Colonic mucosa (tissue), 4 donors: Measurements from ENCODE around the gene PEAK3. TPM values are rescaled to one million over a fixed set of nuclear protein-coding genes. Genes with fewer than 3 reads are reported as not detected.

Source experiments
- DNase-seq: peaks from one replicate; pipeline ENCODE4 v3.0.0-alpha.2; 2020
- H3K27ac ChIP-seq: fragments of 200-600 bp; one replicate; pipeline ENCODE4 v1.8.0; 2021
- H3K27me3 ChIP-seq: fragments of 200-600 bp; one replicate; pipeline ENCODE4 v1.8.0; 2021
- H3K36me3 ChIP-seq: fragments of 200-600 bp; one replicate; pipeline ENCODE4 v1.8.0; 2021
- H3K4me1 ChIP-seq: fragments of 200-600 bp; one replicate; pipeline ENCODE4 v1.8.0; 2021; ENCODE audit warnings: mild to moderate bottlenecking
- H3K4me3 ChIP-seq: fragments of 200-600 bp; one replicate; pipeline ENCODE4 v1.8.0; 2021
- H3K9ac ChIP-seq, 2 donors: one replicate each; pipeline ENCODE4 v1.7.0; 2013; ENCODE audit warnings: control low read depth in 2 of 2, low read depth in 2 of 2, low read length in 2 of 2
- H3K9me3 ChIP-seq: fragments of 200-600 bp; one replicate; pipeline ENCODE4 v1.8.0; 2021
- intact Hi-C: fragments of 100-400 bp; cut with DNase I; formaldehyde crosslinking; loops from one replicate; pipeline ENCODE4 v1.14.1; 2022
- total RNA-seq, 2 donors: library from RNA; stranded (reverse); fragmentation: NEBNext Ultra II Directional in 1 of 2; extraction: Animal tissue kit (Norgen Biotek cat#: 25700) in 1 of 2; gene quantifications; one replicate each; pipeline ENCODE4 v1.2.1, GENCODE V29; 2021
- TF ChIP-seq, protein P1 (sequence below): fragments of 200-600 bp; IDR thresholded peaks from one replicate; pipeline ENCODE4 v1.8.0; 2022; ENCODE audit warnings: antibody characterized with exemption, mild to moderate bottlenecking
- donor health status: healthy.
- donor health status: DM: no; HTN: no; CAD: no.
- donor health status: DM: no; HTN: no; CAD: no.

The PEAK3 gene
- total RNA-seq, 2 donors from 2014 or later = 0.29 to 0.72 TPM

DNA sequence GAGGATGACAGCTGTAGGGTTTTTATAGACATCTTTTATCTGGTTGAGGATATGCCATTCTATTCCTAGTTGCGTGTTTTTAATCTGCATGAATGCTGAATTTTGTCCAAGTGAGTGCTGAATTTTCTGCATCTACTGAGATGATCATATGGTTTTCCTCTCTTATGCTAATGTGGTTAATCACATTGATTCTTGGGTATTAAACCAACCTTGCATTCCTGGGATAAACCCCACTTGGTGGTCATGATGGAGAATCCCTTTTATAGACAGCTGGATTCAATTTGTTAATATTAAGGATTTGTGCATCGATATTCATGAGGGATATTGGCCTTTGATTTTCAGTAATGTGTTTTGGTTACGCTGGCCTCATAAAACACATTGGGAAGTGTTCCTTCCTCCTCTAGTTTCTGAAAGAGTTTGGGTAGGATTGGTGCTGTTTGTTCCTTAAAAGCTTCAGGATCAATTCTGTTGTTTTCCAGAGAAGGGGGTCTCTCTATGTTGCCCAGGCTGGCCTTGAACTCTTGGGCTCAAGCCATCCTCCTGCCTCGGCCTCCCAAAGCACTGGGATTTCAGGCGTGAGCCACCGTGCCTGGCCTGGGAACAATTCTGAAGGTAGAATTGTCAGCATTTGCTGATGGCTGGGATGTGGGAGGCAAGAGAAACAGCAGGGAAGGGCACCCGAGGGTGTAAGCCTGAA lies 33.3 kb upstream of the PEAK3 start:
- Histone ChIP-seq H3K9me3 (no peaks in the 10 kb centered on the region), H3K27ac (no peak overlapping the region), H3K4me3 (no peak overlapping the region), H3K4me1 (no peaks in the 10 kb centered on the region), H3K36me3 (no peaks in the 10 kb centered on the region), H3K9ac (no peak overlapping the region), H3K27me3 (peaks cover 8% of the 10 kb centered on the region)
- TF ChIP-seq, protein P1, sequence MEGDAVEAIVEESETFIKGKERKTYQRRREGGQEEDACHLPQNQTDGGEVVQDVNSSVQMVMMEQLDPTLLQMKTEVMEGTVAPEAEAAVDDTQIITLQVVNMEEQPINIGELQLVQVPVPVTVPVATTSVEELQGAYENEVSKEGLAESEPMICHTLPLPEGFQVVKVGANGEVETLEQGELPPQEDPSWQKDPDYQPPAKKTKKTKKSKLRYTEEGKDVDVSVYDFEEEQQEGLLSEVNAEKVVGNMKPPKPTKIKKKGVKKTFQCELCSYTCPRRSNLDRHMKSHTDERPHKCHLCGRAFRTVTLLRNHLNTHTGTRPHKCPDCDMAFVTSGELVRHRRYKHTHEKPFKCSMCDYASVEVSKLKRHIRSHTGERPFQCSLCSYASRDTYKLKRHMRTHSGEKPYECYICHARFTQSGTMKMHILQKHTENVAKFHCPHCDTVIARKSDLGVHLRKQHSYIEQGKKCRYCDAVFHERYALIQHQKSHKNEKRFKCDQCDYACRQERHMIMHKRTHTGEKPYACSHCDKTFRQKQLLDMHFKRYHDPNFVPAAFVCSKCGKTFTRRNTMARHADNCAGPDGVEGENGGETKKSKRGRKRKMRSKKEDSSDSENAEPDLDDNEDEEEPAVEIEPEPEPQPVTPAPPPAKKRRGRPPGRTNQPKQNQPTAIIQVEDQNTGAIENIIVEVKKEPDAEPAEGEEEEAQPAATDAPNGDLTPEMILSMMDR = no peak
- intact Hi-C loops = loop anchor here (5.0 kb wide), 1 partner anchor 38 kb away; no protein-coding TSS in a partner anchor
- DNase-seq = no peak

DNA sequence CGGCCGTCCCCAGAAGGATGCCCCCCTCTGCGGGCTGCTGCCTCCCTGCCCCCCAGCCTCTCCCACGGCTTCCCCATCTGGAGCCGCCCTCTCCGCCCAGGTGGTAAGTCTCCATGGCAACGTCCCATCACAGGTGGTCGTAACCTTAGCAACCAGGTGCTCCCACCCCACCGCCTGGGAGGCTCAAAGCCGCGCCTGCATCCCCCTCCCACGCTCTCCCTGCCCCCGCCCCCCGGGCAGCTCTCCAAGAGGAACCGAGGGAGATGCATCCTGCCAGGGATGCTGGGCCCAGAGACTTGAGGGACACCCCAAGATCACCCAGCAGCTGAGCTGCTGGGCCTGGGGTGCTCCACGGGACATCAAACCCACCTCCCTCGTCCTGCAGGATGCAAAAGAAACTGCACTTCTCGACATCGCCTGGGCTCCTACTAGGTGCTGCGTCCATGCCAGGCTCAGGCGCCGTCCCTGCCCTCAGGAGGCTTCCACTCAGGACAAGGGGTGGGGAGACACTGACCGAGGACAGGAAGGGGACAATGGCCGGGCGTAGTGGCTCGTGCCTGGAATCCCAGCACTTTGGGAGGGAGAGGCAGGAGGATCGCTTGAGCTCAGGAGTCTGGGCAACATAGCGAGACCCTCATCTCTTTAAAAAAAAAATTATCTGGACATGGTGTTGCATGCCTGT lies 31.0 kb upstream of the PEAK3 start:
- intact Hi-C loops = no loop called here
- H3K4me3 ChIP-seq = no peak overlapping the region
- peaks cover 12% of the 10 kb centered on the region for H3K27me3 ChIP-seq
- H3K9ac ChIP-seq = no peak overlapping the region
- H3K27ac ChIP-seq = no peak overlapping the region
- DNase-seq = no peak
- H3K4me1 ChIP-seq = no peaks in the 10 kb centered on the region
- TF ChIP-seq, protein P1 = no peak
- no peaks in the 10 kb centered on the region for H3K9me3 ChIP-seq
- no peaks in the 10 kb centered on the region for H3K36me3 ChIP-seq

DNA sequence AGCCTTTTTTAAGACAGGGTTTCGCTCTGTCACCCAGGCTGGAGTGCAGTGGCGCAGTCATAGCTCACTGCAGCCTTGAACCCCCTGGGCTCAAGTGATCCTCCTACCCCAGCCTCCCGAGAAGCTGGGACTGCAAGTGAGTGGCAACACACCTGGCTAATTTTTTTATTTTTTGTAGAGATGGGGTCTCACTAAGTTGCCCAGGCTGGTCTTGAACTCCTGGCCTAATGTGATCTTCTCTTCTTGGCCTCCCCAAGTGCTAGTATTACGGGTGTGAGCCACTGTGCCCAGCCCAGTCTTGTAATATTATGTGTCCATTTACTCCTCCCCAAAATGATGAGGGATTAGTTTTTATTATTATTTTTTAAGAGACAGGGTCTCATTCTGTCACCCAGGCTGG lies 29.1 kb upstream of the PEAK3 start:
- Histone ChIP-seq H3K9ac (no peak overlapping the region), H3K27me3 (peaks cover 21% of the 10 kb centered on the region), H3K4me3 (no peak overlapping the region), H3K9me3 (no peaks in the 10 kb centered on the region), H3K27ac (no peak overlapping the region), H3K36me3 (no peaks in the 10 kb centered on the region), H3K4me1 (no peaks in the 10 kb centered on the region)
- no peak for DNase-seq
- TF ChIP-seq, protein P1 = no peak
- intact Hi-C loops = no loop called here

DNA sequence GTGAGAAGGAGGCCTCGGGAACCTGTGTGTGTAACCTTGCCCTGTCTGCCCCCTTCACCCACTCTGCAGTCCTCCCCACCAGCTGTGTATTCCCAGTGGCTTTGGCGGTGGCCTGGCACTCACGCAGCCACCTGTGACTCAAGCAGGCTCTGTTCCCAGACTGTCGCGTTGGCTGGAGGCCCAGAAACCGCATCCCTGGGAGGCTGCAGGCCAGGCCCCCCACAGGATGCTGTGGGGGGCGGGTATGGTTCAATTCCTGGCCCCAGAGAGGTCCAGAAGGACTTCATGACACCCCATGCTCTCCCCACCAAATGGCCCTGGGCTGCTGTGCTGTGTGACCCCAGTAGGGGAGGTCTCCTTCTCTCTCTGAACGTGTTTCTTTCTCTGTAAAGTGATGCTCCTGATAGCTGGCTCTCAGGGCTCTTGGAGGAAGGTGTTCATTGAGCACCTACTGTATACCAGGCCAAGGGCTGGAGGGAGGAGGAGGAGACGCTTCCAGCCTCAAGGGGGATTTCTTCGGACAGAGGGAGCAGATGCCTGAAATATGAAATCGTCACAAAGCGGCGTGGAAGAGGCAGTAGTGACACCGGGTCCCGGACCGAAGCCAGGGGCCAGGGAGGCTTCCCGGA lies 27.9 kb upstream of the PEAK3 start:
- DNase-seq = no peak
- intact Hi-C loops = no loop called here

DNA sequence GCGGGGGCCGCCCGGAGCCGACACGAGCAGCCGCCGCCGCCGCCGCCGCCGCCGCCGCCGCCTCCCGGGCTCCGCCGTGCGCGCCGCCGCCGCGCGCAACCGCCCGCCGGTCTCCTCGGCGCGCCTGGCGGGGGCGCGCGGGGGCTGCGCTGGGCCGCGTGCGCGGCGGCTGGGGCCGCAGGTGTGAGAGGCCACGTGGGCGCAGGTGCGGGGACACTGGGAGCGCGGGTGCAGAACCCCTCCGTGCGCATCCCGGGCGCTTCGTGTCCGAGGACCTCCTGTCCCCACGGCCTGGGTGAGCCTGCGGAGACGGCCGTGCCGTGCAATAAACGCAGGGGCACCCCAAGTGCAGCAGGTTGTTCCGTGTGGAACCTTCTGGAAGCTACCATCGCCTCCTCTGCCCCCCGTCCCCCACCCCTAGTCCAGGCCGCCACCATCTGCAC lies 26.2 kb upstream of the PEAK3 start, which contains the start of gene LINGO3:
Gene LINGO3, minus strand, starts transcription at position 41 of the 443 bp plus-strand sequence. CDS start 16,378 bp downstream, outside the sequence.
- no peak for DNase-seq

More for the DNA sequence above, 27.9 kb upstream of the PEAK3 start:
- Histone ChIP-seq H3K4me3 (no peak overlapping the region), H3K9ac (no peak overlapping the region), H3K27ac (no peak overlapping the region), H3K36me3 (no peaks in the 10 kb centered on the region), H3K9me3 (no peaks in the 10 kb centered on the region), H3K4me1 (no peaks in the 10 kb centered on the region), H3K27me3 (peaks cover 21% of the 10 kb centered on the region)
- TF ChIP-seq, protein P1 = no peak

More for the DNA sequence above, 26.2 kb upstream of the PEAK3 start, which contains the start of gene LINGO3:
- H3K36me3 ChIP-seq = no peaks in the 10 kb centered on the region
- H3K9me3 ChIP-seq = no peaks in the 10 kb centered on the region
- no peak within 1 kb of the TSS for H3K9ac ChIP-seq
- H3K27ac ChIP-seq = no peak within 1 kb of the TSS
- TF ChIP-seq, protein P1 = no peak
- no peaks in the 10 kb centered on the region for H3K4me1 ChIP-seq
- intact Hi-C loops = no loop called here
- peaks cover 19% of the 10 kb centered on the region for H3K27me3 ChIP-seq
- no peak within 1 kb of the TSS for H3K4me3 ChIP-seq
